ENCODE data around the gene SPC24.
"Not testable (repeated sequence)": the region's sequence is repeated elsewhere in the genome, so short reads cannot be mapped to it uniquely, and the experiment has no call there.

Gene SPC24

GRCh38 chr19:11164296-11164695, 8.7 kb upstream of the SPC24 start:
- no peak for DNase-seq

GRCh38 chr19:11160440-11160768, 4.8 kb upstream of the SPC24 start:
- DNase-seq = not testable (repeated sequence)

- DNase-seq = no peak
These were observed 4.2 kb upstream of the SPC24 start for GRCh38 chr19:11159598-11160439.

GRCh38 chr19:11154683-11155047, 917 bp downstream of the SPC24 start:
- DNase-seq = no peak

GRCh38 chr19:11152318-11153062, 3.1 kb downstream of the SPC24 start:
- no peak for DNase-seq

- no peak for DNase-seq
These were observed 4.4 kb downstream of the SPC24 start for GRCh38 chr19:11151181-11151580.

- DNase-seq = no peak
These were observed 7.6 kb downstream of the SPC24 start for GRCh38 chr19:11148001-11148400.

GRCh38 chr19:11145536-11145924, 10.1 kb downstream of the SPC24 start:
- no peak for DNase-seq

- DNase-seq = peak; percentile 94
These were observed 12.9 kb downstream of the SPC24 start for GRCh38 chr19:11142528-11143171.

GRCh38 chr19:11141937-11142527, 13.6 kb downstream of the SPC24 start:
- DNase-seq = no peak

- no peak for DNase-seq
These were observed 14.7 kb downstream of the SPC24 start for GRCh38 chr19:11140896-11141295.

GRCh38 chr19:11140023-11140538, 15.5 kb downstream of the SPC24 start:
- not testable (repeated sequence) for DNase-seq

GRCh38 chr19:11138601-11139300, 16.8 kb downstream of the SPC24 start:
- peak; percentile 81 for DNase-seq

- DNase-seq = peak; percentile 94
These were observed 17.8 kb downstream of the SPC24 start for GRCh38 chr19:11137542-11138384.

- DNase-seq = no peak
These were observed 19.0 kb downstream of the SPC24 start for GRCh38 chr19:11136400-11137101.

GRCh38 chr19:11131471-11131870, 24.1 kb downstream of the SPC24 start:
- no peak for DNase-seq

GRCh38 chr19:11130824-11131455, 24.6 kb downstream of the SPC24 start:
- peak; percentile 55 for DNase-seq

- DNase-seq = no peak
These were observed 27.7 kb downstream of the SPC24 start for GRCh38 chr19:11127905-11128304.

GRCh38 chr19:11125994-11126685, 29.4 kb downstream of the SPC24 start:
- DNase-seq = peak; percentile 64

GRCh38 chr19:11124157-11124556, 31.4 kb downstream of the SPC24 start:
- not testable (repeated sequence) for DNase-seq

All from fibroblast of skin of right quadriceps (primary cell).